IPS-11a (cell line): ENCODE measurements around the gene ATG9B.

Source experiments
- H3K4me3 ChIP-seq: one replicate; pipeline ENCODE4 v1.5.1; 2013; ENCODE audit warnings: low read depth, low read length, control low read depth

The ATG9B gene

GRCh38 chr7:150983893-150984368 lies 40.4 kb downstream of the ATG9B start:
- no peak overlapping the region for H3K4me3 ChIP-seq

DNA sequence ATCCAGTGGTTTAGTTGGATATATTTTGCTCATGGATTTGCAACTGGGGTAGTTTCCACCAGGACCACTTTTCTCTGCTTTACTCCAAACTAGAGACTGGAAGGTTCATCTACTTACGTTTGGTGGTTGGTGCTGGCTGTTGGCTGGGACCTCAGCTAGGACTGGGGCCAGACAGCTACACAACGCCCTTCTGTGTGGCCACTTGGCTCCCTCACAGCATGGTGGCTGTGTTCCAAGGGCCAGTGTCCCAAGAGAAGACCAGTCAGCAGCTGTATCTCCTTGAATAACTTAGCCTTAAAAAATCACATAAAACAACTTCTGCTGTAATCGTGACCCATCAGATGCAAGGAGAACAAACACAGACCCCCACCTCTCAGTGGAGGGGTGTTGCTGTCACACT lies 41.9 kb downstream of the ATG9B start:
- H3K4me3 ChIP-seq, result no peak overlapping the region

GRCh38 chr7:150981644-150982043 lies 42.6 kb downstream of the ATG9B start:
- no peak overlapping the region for H3K4me3 ChIP-seq

GRCh38 chr7:150980663-150981062 lies 43.6 kb downstream of the ATG9B start:
- no peak overlapping the region for H3K4me3 ChIP-seq

GRCh38 chr7:150979713-150980390 lies 44.4 kb downstream of the ATG9B start:
- no peak overlapping the region for H3K4me3 ChIP-seq

DNA sequence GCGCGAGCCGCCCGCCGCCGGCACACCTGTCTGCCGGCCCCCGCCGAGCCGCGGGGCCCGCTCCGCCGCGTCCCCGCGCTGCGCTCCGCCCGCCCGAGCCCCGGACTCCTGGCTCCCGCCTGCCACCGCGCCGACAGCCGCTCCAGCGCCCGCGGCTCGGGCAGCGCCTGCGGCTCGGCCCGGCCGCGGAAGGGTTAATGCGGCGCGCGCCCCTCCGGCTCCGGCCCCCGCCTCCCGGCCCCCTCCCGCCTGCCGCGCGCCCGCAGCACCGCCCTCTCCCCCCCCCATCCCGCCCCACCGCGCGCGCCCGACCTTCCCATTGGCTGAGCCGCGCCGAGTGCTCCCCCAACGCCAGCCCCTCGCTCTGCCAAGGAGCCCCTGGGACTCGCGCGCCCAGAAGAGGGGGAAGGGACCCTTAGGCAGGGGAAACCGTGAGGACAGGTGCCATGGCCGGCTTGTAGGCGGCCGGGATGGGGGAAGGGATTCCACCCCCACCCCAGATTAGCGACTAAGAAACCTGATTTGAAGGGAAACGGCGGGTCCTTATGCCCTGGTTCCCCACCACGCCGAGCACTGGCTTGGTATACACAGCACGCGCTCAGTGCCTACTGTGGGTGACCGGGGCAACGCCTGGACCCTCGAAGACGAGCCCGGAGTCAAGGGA lies 46.0 kb downstream of the ATG9B start, which contains the start of gene KCNH2:
KCNH2 (minus strand) TSS at position 196 of the 664 bp plus-strand sequence. CDS start 408 bp downstream, outside the sequence.
- peak within 1 kb of the TSS; percentile 41 for H3K4me3 ChIP-seq

DNA sequence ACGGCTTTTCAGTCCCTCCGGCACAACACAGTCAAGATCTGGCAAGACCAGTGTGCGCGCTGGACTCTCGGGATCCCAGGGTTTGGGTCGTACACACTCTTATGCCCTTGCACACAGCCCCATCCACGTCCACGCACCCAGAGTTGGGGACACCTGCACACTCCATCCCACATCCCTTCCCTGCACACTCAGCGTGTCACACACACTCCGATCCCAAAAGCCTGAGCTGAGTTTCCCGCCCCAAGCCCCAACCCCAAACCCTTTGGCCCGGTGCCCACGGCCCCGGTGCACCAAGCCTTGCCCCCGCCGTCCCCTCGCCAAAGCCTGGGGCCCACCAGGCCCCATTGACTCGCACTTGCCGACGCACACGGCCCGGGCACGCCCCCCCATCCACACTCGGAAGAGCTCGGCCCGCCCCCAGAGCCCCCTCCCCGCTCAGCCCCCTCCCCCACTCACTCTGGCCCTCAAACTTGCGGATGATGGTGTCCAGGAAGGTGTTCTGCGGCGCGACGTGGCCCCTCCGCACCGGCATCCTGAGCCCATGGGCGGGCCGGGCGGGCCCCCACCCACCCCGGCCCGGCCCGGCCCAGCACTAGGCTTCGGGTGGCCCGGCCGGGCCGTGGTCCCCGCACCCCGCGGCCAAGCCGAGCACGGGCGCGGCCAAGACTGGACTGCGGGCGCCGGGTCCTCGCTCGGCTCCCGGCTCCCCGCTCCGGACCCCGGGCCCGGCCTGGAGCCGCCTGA lies 46.7 kb downstream of the ATG9B start:
- peak overlapping the region; percentile 13 for H3K4me3 ChIP-seq

GRCh38 chr7:150976529-150977381 lies 47.5 kb downstream of the ATG9B start:
- peak overlapping the region; percentile 13 for H3K4me3 ChIP-seq

DNA sequence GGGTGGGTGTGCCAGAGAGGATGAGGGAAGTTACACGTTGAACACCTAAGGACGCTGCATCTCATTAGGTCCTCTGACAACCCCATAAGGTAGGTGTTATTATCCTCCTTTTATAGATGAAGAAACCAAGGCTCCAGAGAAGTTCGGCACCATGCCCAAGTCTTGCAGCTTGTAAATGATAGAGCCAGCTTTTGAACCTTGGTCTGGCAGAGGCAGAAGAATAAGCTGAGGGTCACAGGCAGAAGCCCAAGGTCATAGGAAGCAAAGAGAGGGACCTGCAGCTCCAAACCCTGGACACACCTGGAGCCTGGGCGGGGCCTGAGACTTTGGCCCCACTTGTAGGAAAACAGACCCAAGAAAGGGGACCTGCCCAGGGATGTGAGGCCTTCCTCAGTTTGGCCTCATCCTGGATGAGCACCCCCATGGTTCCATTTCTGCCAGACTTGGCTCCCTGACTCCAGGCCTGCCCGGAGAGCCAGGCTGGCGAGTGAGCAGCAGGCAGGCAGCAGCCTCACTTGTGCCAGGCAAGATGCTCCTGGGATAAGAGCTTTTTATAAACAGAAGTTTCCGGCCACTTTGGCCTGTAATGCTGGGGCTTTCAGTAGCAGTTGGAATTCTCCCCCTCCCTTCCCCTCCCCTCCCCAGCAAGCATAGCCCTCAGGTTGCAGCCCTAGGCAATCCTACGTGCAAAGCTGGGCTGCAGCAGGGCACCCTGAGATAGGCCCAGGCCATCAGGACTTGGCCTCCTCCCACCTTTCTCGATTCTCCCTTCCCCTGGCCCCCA lies 48.6 kb downstream of the ATG9B start:
- peak overlapping the region; percentile 73 for H3K4me3 ChIP-seq

DNA sequence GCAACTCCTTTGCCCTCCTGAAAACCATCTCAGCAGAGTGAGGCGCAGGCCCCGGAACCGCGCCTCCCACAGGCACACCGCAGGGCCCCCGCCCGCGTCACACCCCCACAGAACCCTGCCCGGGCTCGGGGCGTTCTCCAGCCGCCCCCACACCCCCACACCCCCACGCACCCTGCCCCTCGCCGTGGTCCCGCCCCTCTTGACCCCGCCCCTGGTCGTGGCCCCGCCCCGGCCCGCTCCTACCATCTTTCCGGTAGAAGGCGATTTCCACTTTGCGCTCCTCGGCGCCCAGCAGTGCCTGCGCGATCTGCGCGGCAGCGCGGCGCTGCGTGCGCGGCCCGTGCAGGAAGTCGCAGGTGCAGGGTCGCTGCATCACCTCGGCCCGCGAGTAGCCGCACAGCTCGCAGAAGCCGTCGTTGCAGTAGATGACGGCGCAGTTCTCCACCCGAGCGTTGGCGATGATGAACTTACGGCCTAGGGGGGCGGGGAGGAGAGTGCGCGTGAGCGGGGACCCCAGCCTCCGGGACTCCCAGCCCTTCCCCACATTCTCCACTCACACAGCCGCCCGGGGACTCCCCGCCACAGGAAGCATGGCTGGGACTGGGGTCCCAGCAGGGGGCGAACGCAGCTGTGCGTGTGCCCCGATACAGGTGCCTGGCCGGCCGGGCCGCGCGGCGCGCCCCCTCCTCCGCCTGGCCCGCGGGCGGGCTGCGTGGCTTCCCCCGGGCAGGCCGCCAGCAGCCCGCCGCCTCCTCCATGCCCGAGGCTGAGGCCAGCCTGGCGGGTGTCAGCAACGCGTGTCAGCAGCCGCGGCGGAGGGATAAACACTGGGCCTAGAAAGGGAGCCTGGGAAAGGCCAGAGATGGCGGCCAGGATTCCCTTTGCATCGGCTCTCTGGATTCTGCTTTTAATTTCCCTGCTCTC lies 49.6 kb downstream of the ATG9B start:
- peak overlapping the region; percentile 73 for H3K4me3 ChIP-seq

DNA sequence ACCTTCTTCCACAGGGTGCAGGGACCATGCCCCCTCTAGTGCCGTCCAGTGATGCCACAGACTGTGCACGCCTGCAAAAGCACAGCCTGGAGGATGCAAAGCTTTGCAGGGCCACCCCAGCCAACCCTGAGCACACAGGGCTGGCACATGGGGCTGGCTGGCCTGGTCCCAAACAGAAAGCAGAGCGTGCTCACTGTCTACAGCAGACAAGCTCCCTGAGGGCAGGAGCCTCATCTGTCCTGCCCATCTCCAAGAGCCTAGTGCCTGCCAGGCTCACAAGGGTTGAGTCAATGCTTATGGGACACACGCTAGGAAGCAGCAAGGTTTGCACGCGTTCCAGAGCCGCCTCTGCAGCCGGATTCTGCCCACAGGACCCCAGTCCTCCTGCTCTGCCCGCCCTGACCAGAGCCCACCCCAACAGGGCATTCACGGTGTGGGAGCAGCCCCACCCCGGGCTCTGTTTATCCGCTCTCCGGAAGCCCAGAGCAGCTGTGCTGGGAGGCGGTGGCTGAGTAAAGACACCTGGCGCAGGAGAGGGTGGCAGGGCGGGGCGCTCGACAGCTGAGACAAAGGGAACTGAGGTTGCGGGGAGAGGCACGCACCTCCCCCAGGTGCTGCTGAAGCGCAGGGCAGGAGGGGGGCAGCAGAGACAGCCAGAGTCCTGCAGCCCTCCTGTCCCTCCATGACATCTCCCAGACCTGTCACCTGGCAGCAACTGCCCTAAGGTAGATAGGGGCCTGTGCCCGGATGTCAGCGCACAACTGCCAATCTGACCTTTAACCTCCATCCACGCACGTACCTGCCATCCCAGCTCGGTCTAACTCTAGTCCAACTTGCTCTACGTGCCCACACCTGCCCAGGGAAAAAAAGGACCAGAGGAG lies 50.5 kb downstream of the ATG9B start:
- peak overlapping the region; percentile 24 for H3K4me3 ChIP-seq

- no peak overlapping the region for H3K4me3 ChIP-seq
Measured at GRCh38 chr7:150972741-150973140, 51.6 kb downstream of the ATG9B start.

GRCh38 chr7:150972023-150972468 lies 52.2 kb downstream of the ATG9B start:
- no peak overlapping the region for H3K4me3 ChIP-seq

GRCh38 chr7:150971242-150972022 lies 52.9 kb downstream of the ATG9B start:
- no peak overlapping the region for H3K4me3 ChIP-seq

DNA sequence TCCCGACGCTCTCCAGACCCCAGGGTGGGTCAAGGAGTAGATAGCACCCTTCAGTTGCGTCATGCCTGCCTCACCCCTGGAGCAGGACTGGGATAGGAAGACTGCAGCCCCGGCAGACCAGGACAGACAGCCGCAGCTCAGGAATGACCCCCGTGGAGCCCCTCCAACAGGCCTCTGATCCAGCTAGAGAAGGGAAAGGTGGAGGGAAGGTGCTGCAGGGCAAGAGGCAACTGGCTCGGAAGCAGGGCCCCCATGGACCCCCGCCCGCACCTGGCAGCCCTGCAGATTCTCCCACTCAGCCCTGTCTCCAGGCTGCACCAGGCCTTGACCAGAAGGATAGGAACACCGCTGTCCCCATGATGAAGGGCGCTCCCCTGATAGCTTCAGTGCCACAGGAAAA lies 53.9 kb downstream of the ATG9B start:
- no peak overlapping the region for H3K4me3 ChIP-seq

- no peak overlapping the region for H3K4me3 ChIP-seq
Measured at GRCh38 chr7:150969475-150969874, 54.8 kb downstream of the ATG9B start.

DNA sequence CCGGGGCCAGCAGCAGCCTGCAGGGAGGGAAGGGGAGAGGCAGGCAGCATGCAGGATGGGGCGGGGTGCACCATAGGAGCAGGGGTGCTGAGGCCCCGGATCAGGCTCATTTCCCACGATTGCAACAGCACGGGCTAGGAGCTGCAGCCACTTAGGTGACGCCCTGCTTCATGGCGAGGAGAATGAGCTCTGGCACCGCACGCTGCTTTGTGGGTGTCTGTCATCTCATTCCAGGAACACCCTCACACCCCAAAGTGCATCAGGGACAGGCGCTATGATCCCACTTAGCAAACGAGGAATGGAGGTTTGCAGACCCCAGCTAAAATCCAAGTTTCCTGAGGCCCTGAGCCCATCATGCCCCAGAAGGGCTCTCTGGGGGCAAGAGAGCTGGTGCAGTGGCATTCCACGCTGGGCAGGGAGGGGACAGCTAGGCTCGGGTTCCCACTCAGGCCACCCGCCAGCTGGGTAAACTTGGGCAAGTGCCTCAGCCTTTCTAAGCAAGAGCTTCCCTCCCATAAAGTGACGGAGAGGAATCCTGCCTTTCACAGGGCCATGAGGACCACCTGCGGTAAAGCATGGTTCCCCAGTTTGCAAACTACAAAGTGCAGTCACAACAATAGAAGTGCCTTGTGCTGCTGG lies 55.4 kb downstream of the ATG9B start:
- H3K4me3 ChIP-seq, result no peak overlapping the region
